Dendritic cell treated with granulocyte-macrophage colony-stimulating factor and Interleukin-4, amounts not matched to agents 40 ng/mL and 50 ng/mL, for 4 days (primary cell): ENCODE results near the gene SEZ6.

Experiments
- H3K27ac Mint-ChIP-seq: one replicate; pipeline ENCODE4 v1.8.0; 2022; ENCODE audit warnings: mild to moderate bottlenecking, mixed read lengths
- H3K27me3 Mint-ChIP-seq: one replicate; pipeline ENCODE4 v1.8.0; 2022; ENCODE audit warnings: mild to moderate bottlenecking, mixed read lengths
- H3K36me3 Mint-ChIP-seq: one replicate; pipeline ENCODE4 v1.8.0; 2022; ENCODE audit warnings: low read depth, mixed read lengths
- H3K4me1 Mint-ChIP-seq: one replicate; pipeline ENCODE4 v1.8.0; 2022; ENCODE audit warnings: low read depth, mixed read lengths
- H3K4me3 Mint-ChIP-seq: one replicate; pipeline ENCODE4 v1.8.0; 2022; ENCODE audit warnings: mild to moderate bottlenecking, moderate library complexity, mixed read lengths
- H3K9me3 Mint-ChIP-seq: one replicate; pipeline ENCODE4 v1.8.0; 2022; ENCODE audit warnings: mixed read lengths
- intact Hi-C: fragments of 100-400 bp; cut with micrococcal nuclease; formaldehyde crosslinking; loops from one replicate; pipeline ENCODE4 v1.15.0; 2022

Gene SEZ6

GRCh38 chr17:29024316-29024952 is 18.6 kb upstream of the SEZ6 start:
- H3K36me3 Mint-ChIP-seq: no peaks in the 10 kb centered on the region
- no peak overlapping the region for H3K4me3 Mint-ChIP-seq
- H3K9me3 Mint-ChIP-seq: no peaks in the 10 kb centered on the region
- intact Hi-C loops: no loop called here
- peaks cover 77% of the 10 kb centered on the region for H3K27me3 Mint-ChIP-seq
- H3K4me1 Mint-ChIP-seq: peaks cover 38% of the 10 kb centered on the region
- H3K27ac Mint-ChIP-seq: no peak overlapping the region

- Mint-ChIP-seq H3K27ac (no peak overlapping the region), H3K36me3 (no peaks in the 10 kb centered on the region), H3K4me3 (no peak overlapping the region), H3K27me3 (peaks cover 83% of the 10 kb centered on the region), H3K4me1 (peaks cover 38% of the 10 kb centered on the region), H3K9me3 (no peaks in the 10 kb centered on the region)
- intact Hi-C loops: no loop called here
These were observed 16.2 kb upstream of the SEZ6 start for GRCh38 chr17:29022074-29022473.

- no peak overlapping the region for H3K4me3 Mint-ChIP-seq
- H3K4me1 Mint-ChIP-seq: peaks cover 40% of the 10 kb centered on the region
These were observed 15.4 kb upstream of the SEZ6 start for GRCh38 chr17:29021226-29021625.

GRCh38 chr17:29020576-29020975 is 14.7 kb upstream of the SEZ6 start:
- intact Hi-C loops: no loop called here
- no peak overlapping the region for H3K27ac Mint-ChIP-seq
- H3K4me1 Mint-ChIP-seq: peaks cover 40% of the 10 kb centered on the region
- peaks cover 88% of the 10 kb centered on the region for H3K27me3 Mint-ChIP-seq
- no peaks in the 10 kb centered on the region for H3K9me3 Mint-ChIP-seq
- H3K4me3 Mint-ChIP-seq: no peak overlapping the region
- no peaks in the 10 kb centered on the region for H3K36me3 Mint-ChIP-seq

More at GRCh38 chr17:29021226-29021625, 15.4 kb upstream of the SEZ6 start:
- intact Hi-C loops: no loop called here
- Mint-ChIP-seq H3K9me3 (no peaks in the 10 kb centered on the region), H3K27ac (peak overlapping the region; percentile 38), H3K27me3 (peaks cover 84% of the 10 kb centered on the region), H3K36me3 (no peaks in the 10 kb centered on the region)

- intact Hi-C loops: no loop called here
- Mint-ChIP-seq H3K4me3 (no peak overlapping the region), H3K4me1 (peaks cover 40% of the 10 kb centered on the region), H3K27ac (no peak overlapping the region), H3K9me3 (no peaks in the 10 kb centered on the region), H3K27me3 (peaks cover 85% of the 10 kb centered on the region), H3K36me3 (no peaks in the 10 kb centered on the region)
These were observed 13.8 kb upstream of the SEZ6 start for GRCh38 chr17:29019475-29020181.

- Mint-ChIP-seq H3K4me1 (peaks cover 40% of the 10 kb centered on the region), H3K36me3 (no peaks in the 10 kb centered on the region), H3K27ac (no peak overlapping the region), H3K4me3 (no peak overlapping the region), H3K9me3 (no peaks in the 10 kb centered on the region), H3K27me3 (peaks cover 84% of the 10 kb centered on the region)
- intact Hi-C loops: no loop called here
These were observed 13.1 kb upstream of the SEZ6 start for GRCh38 chr17:29018788-29019474.

GRCh38 chr17:29016345-29017210 is 10.7 kb upstream of the SEZ6 start:
- Mint-ChIP-seq H3K27me3 (peaks cover 75% of the 10 kb centered on the region), H3K36me3 (no peaks in the 10 kb centered on the region), H3K9me3 (no peaks in the 10 kb centered on the region), H3K4me1 (peaks cover 44% of the 10 kb centered on the region), H3K4me3 (no peak overlapping the region), H3K27ac (peak overlapping the region; percentile 61)
- intact Hi-C loops: no loop called here

GRCh38 chr17:29014716-29015115 is 8.9 kb upstream of the SEZ6 start:
- Mint-ChIP-seq H3K4me1 (peaks cover 27% of the 10 kb centered on the region), H3K27me3 (peaks cover 75% of the 10 kb centered on the region), H3K4me3 (no peak overlapping the region), H3K36me3 (no peaks in the 10 kb centered on the region), H3K27ac (no peak overlapping the region), H3K9me3 (no peaks in the 10 kb centered on the region)
- intact Hi-C loops: no loop called here

- Mint-ChIP-seq H3K9me3 (no peaks in the 10 kb centered on the region), H3K27ac (no peak overlapping the region), H3K4me1 (peaks cover 17% of the 10 kb centered on the region), H3K36me3 (no peaks in the 10 kb centered on the region), H3K27me3 (peaks cover 71% of the 10 kb centered on the region), H3K4me3 (no peak overlapping the region)
- intact Hi-C loops: no loop called here
These were observed 6.7 kb upstream of the SEZ6 start for GRCh38 chr17:29012535-29012934.

GRCh38 chr17:29010586-29010985 is 4.8 kb upstream of the SEZ6 start:
- Mint-ChIP-seq H3K4me1 (peaks cover 11% of the 10 kb centered on the region), H3K4me3 (no peak overlapping the region), H3K9me3 (no peaks in the 10 kb centered on the region), H3K27me3 (peaks cover 70% of the 10 kb centered on the region), H3K27ac (no peak overlapping the region), H3K36me3 (no peaks in the 10 kb centered on the region)
- intact Hi-C loops: no loop called here

GRCh38 chr17:29010129-29010528 is 4.3 kb upstream of the SEZ6 start:
- H3K27ac Mint-ChIP-seq: no peak overlapping the region
- peaks cover 11% of the 10 kb centered on the region for H3K4me1 Mint-ChIP-seq

GRCh38 chr17:29008591-29008990 is 2.8 kb upstream of the SEZ6 start:
- no peak overlapping the region for H3K4me3 Mint-ChIP-seq
- H3K27me3 Mint-ChIP-seq: peaks cover 77% of the 10 kb centered on the region
- H3K9me3 Mint-ChIP-seq: no peaks in the 10 kb centered on the region
- intact Hi-C loops: no loop called here
- peaks cover 11% of the 10 kb centered on the region for H3K4me1 Mint-ChIP-seq
- no peak overlapping the region for H3K27ac Mint-ChIP-seq
- H3K36me3 Mint-ChIP-seq: no peaks in the 10 kb centered on the region

More at GRCh38 chr17:29010129-29010528, 4.3 kb upstream of the SEZ6 start:
- no peak overlapping the region for H3K4me3 Mint-ChIP-seq
- H3K27me3 Mint-ChIP-seq: peaks cover 72% of the 10 kb centered on the region
- no peaks in the 10 kb centered on the region for H3K9me3 Mint-ChIP-seq
- intact Hi-C loops: no loop called here
- no peaks in the 10 kb centered on the region for H3K36me3 Mint-ChIP-seq

GRCh38 chr17:29007860-29008455 is 2.1 kb upstream of the SEZ6 start:
- Mint-ChIP-seq H3K27me3 (peaks cover 83% of the 10 kb centered on the region), H3K27ac (no peak overlapping the region), H3K9me3 (no peaks in the 10 kb centered on the region), H3K4me3 (no peak overlapping the region), H3K4me1 (peaks cover 11% of the 10 kb centered on the region), H3K36me3 (no peaks in the 10 kb centered on the region)
- intact Hi-C loops: no loop called here
